NCI-H2196 treated with DMSO at 0.1 percent for 48 hours (cell line): ENCODE data around the gene BIRC6.
"Not testable (repeated sequence)": the region's sequence is repeated elsewhere in the genome, so short reads cannot be mapped to it uniquely, and the experiment has no call there.

Experiments used
- DNase-seq: peaks from one replicate; lab custom pipeline; 2025; ENCODE audit not compliant: unreplicated experiment; lab: John Stamatoyannopoulos, UW

BIRC6 gene

DNA sequence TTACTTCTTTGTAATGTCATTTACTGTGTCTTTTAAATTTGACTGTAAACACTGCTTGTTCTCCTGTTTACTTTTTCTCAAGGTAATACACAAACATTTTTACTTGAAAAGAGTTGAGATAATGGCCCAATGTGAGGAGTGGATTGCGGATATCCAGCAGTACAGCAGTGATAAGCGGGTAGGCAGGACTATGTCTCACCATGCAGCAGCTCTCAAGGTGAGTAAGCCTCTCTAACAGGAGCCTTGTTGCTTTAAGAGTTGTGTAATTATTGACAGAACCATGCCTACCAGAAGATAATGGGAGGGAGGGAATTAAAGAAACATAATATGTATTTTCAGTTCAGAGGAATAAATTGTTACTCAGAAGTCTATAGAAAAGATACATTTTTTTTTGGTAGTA lies 254.5 kb downstream of the BIRC6 start:
- no peak for DNase-seq

- DNase-seq = no peak
Measured at GRCh38 chr2:32611771-32612170, 254.9 kb downstream of the BIRC6 start.

GRCh38 chr2:32614084-32614483 lies 257.3 kb downstream of the BIRC6 start:
- no peak for DNase-seq

DNA sequence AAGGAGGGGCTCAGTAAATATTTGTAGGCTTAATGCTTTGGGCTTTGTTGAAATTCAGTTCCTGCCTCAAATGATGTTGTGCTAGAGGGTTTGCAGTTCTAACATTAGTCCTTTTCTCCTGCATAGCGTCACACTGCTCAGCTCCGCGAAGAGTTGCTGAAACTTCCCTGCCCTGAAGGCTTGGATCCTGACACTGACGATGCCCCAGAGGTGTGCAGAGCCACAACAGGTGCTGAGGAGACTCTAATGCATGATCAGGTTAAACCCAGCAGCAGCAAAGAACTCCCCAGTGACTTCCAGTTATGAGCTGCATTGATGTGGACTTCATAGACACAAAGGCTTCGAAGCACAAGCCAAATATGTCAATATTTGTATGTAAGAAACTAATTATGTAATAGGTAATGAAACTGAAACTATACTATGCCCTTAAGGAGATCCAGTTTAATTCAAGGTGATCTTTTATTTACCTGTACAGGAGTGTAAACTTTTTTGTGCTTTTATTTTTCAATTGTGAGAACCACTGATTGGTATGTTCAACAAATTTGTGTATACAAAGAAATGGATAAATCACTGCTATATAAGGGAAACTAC lies 260.9 kb downstream of the BIRC6 start:
- DNase-seq = no peak

- no peak for DNase-seq
Measured at GRCh38 chr2:32622570-32623310, 265.9 kb downstream of the BIRC6 start.

GRCh38 chr2:32623311-32623706 lies 266.5 kb downstream of the BIRC6 start:
- DNase-seq = no peak

DNA sequence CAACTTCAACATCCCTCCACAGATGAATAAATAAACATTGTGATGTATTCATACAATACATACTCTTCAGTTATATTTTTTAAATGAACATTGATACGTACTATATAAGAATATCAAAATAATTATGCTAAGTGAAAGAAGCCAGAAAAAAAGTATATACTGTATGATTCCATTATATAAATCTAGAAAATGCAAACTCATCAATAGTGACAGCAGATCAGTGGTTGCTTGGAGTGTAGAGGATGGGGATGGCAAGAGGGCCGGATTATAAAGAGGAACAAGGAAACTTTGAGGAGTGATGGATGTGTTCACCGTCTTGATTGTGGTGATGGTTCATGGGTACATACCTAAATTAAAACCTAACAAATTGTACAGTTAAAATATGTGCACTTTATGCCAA lies 268.0 kb downstream of the BIRC6 start:
- no peak for DNase-seq

- DNase-seq = no peak
Measured at GRCh38 chr2:32626639-32627221, 269.9 kb downstream of the BIRC6 start.

DNA sequence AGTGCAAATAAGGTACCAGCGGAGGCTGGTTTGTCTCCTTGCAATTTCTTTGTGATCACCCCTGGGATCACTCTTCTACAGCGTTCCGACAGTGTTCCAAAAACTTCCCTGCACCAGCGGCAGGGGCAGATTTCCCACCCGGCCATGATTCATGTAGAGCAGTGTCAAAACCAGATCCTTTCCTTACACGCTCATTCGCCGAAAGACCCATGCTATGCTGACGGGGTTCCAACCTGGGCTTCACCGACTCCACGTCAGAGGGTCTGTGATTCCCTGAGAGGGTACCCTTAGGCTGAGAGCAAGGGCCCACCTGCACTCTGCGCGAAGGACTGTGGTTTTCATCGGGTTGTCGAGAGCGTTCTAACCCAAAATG lies 270.6 kb downstream of the BIRC6 start:
- DNase-seq = no peak

DNA sequence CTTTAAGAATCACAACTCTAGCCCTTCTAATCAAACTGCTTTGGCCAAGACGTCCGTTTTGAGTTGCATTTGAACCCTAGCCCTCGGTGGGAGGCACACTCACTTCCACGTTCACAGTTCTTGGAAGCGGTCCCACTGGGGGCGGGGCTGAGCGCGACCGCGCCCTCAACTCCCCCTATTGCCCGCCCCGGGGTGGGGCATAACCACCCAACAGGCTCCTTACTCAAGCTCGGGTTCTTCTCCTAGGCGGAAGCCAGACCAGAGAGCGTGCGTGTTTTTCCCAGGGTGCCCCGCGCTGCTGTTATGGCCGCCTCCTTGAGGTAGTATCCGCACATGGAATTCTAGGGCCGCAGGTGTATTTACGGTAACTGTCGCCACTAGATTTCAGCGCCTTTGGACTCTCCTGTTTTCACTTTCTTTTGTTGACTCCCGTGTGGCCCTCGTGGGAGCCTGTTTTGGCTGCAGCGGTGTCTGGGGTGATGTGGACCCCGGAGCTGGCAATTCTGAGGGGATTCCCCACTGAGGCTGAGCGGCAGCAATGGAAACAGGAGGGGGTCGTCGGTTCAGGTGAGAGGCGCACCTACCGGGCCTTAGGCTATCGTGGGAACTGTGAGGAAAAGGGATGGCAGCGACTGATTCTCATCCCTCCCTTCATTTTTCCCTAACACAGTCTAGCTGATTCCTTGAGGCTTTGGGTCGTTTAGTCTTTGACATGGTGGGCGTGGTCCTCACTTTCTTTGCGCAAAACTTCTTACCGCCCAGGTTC lies 271.2 kb downstream of the BIRC6 start, which contains the start of gene TTC27:
TSS of gene TTC27 (plus strand) at position 237 of the 766 bp plus-strand sequence. CDS start at position 480, 243 bp downstream.
- DNase-seq = peak; percentile 87

GRCh38 chr2:32632089-32632488 lies 275.3 kb downstream of the BIRC6 start:
- DNase-seq = no peak

- no peak for DNase-seq
Measured at GRCh38 chr2:32633040-32633439, 276.2 kb downstream of the BIRC6 start.

GRCh38 chr2:32638548-32638947 lies 281.7 kb downstream of the BIRC6 start:
- not testable (repeated sequence) for DNase-seq

DNA sequence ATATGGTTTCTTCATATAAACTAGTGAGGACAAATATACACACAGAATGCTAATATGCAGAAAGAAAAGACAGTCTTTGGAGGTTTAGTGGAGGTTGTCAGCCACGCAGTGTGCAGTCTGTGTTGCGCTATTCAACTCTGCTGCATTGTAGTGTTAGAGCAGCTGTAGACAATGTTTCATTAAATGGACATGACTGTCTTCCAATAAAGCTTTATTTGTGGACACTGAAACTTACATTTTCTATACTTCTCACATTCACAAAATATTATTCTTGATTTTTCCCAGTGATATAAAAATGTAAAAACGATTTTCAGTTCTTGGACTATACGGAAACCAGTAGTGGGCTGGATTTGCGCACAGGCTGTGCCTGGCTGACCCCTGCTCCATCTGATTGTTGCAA lies 284.4 kb downstream of the BIRC6 start:
- DNase-seq = no peak

GRCh38 chr2:32647180-32647651 lies 290.4 kb downstream of the BIRC6 start:
- no peak for DNase-seq

- DNase-seq = peak; percentile 66
Measured at GRCh38 chr2:32652555-32653209, 295.9 kb downstream of the BIRC6 start.

GRCh38 chr2:32656069-32656468 lies 299.2 kb downstream of the BIRC6 start:
- no peak for DNase-seq

DNA sequence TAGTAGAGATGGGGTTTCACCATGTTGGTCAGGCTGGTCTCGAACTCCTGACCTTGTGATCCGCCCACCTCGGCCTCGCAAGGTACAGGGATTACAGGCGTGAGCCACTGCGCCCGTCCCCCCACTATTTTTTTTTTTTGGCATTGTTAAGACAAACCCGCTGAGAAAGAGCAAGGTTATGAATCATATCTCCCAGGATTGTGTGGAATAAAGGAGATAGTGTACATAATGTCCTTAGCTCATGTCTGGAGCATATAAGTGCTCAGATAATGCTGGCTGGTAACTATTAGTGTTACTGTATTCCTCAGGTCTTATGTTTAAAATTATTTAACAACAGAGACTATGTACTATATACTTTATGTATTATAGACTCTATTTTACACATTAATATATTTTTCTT lies 307.0 kb downstream of the BIRC6 start:
- DNase-seq = no peak

GRCh38 chr2:32666704-32667103 lies 309.9 kb downstream of the BIRC6 start:
- DNase-seq = no peak

- DNase-seq = no peak
Measured at GRCh38 chr2:32668254-32668653, 311.4 kb downstream of the BIRC6 start.
